PC-9 (cell line): ENCODE data around the gene CLDN4. TPM values are rescaled to one million over a fixed set of nuclear protein-coding genes. Genes with fewer than 3 reads are reported as not detected.

Experiments
- BruUV-seq: library from RNA; stranded (reverse); fragments of 400-500 nt; replicated peaks from 2 replicates; lab custom pipeline; 2021; lab: Mats Ljungman, UMichigan
- CTCF ChIA-PET: fragments of 300-600 bp; sonication (Branson Sonifier 250); formaldehyde crosslinking; loops from one replicate; lab custom pipeline; 2022; ENCODE audit warnings: antibody characterized with exemption; lab: Charles Lee
- POLR2A ChIA-PET: fragments of 300-600 bp; sonication (Branson Sonifier 250); formaldehyde crosslinking; loops from one replicate; lab custom pipeline; 2022; ENCODE audit warnings: antibody characterized with exemption; ENCODE audit not compliant: unreplicated experiment; lab: Charles Lee
- DNase-seq, 2 experiments: peaks; one replicate each; pipeline versions ENCODE4 v3.0.0 to v3.0.0-alpha.2; 2015 to 2022; ENCODE audit warnings: mixed read lengths in 1 of 2
- H2AFZ ChIP-seq: fragments of 200-600 bp; sonication (generic); 2 replicates; pipeline ENCODE4 v1.8.1; 2017; ENCODE audit warnings: antibody characterized with exemption
- H3F3A ChIP-seq: fragments of 200-600 bp; sonication (generic); 2 replicates; pipeline ENCODE4 v1.8.1; 2017; ENCODE audit warnings: antibody characterized with exemption, mild to moderate bottlenecking, low read depth; ENCODE audit not compliant: insufficient read depth
- H3K27ac ChIP-seq: fragments of 200-600 bp; sonication (generic); 2 replicates; pipeline ENCODE4 v1.6.1; 2016; ENCODE audit warnings: mixed run types
- H3K27me3 ChIP-seq: fragments of 200-600 bp; sonication (generic); 2 replicates; pipeline ENCODE4 v1.6.1; 2016; ENCODE audit warnings: low read depth, mixed run types; ENCODE audit not compliant: insufficient read depth
- H3K36me3 ChIP-seq: fragments of 200-600 bp; sonication (generic); 2 replicates; pipeline ENCODE4 v1.6.1; 2016; ENCODE audit warnings: low read depth, mixed run types
- H3K4me1 ChIP-seq: fragments of 200-600 bp; sonication (generic); replicated peaks from 2 replicates; pipeline ENCODE4 v1.6.1; 2016; ENCODE audit warnings: mixed run types; ENCODE audit not compliant: insufficient read depth
- H3K4me2 ChIP-seq: fragments of 200-600 bp; sonication (generic); 2 replicates; pipeline ENCODE4 v1.6.1; 2017; ENCODE audit warnings: mixed run types
- H3K4me3 ChIP-seq: fragments of 200-600 bp; sonication (generic); 2 replicates; pipeline ENCODE4 v1.6.1; 2016; ENCODE audit warnings: mixed run types
- H3K79me2 ChIP-seq: fragments of 200-600 bp; sonication (generic); 2 replicates; pipeline ENCODE4 v1.6.1; 2017; ENCODE audit warnings: low read depth, mixed run types
- H3K9me2 ChIP-seq: fragments of 200-600 bp; sonication (generic); 2 replicates; pipeline ENCODE4 v1.8.1; 2017; ENCODE audit warnings: mild to moderate bottlenecking; ENCODE audit not compliant: insufficient read depth
- H3K9me3 ChIP-seq: fragments of 200-600 bp; sonication (generic); 2 replicates; pipeline ENCODE4 v1.8.1; 2016; ENCODE audit warnings: low read depth; ENCODE audit not compliant: insufficient read depth
- H4K20me1 ChIP-seq: fragments of 200-600 bp; sonication (generic); 2 replicates; pipeline ENCODE4 v1.8.1; 2017; ENCODE audit not compliant: insufficient read depth
- CTCF ChIP-seq: fragments of 200-600 bp; sonication (generic); conservative IDR thresholded peaks from 2 replicates; pipeline ENCODE4 v1.6.1; 2017; ENCODE audit warnings: mixed run types, antibody characterized with exemption, mild to moderate bottlenecking, moderate library complexity
- EZH2 ChIP-seq: fragments of 200-600 bp; sonication (generic); IDR thresholded peaks from 2 replicates; pipeline ENCODE4 v1.8.0; 2017; ENCODE audit warnings: antibody characterized with exemption, low read depth
- intact Hi-C: fragments of 100-400 bp; cut with micrococcal nuclease; formaldehyde crosslinking; loops from one replicate; pipeline ENCODE4 v1.10.0; 2022; ENCODE audit not compliant: unreplicated experiment
- total RNA-seq: library from RNA; stranded (reverse); gene quantifications from 2 replicates; pipeline ENCODE4 v1.2.3, GENCODE V29; 2021

Gene CLDN4
- total RNA-seq, 1 experiment from 2014 or later = 498 TPM

DNA sequence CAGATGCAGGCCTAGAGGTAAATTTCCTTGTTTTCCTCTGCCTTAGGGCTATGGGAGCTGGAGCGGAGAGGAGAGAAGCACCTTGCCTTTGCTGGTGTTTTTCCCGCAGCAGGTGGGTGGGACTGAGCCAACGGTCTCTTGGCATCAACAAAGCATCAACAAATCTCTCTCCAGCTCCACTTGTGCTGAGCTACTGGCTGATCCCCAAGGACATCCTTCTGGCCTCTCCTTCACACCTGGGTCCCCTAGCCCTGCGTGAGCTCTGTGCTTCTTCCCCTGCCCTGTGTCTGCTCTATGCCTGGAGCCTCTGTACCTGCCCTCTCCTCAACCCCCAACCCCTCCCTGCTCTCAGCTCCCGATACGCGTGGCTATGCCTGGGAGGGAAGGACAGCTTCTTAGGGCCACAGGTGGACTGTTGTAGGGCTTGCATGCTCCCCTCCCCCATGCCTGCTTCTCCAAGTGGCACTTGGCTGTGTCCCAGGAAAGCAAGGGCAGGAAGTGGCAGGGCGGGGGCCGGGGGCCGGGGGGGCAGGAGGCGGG is 3.2 kb upstream of the CLDN4 start:
- intact Hi-C loops = loop anchor here (1.0 to 10.0 kb wide), 2 partner anchors 24 to 243 kb away; no protein-coding TSS in a partner anchor
- BruUV-seq = no TSS peak
- H3K4me3 ChIP-seq = peak overlapping the region; percentile 23; the same call in 1 of the 2 replicates

GRCh38 chr7:73828107-73828803 is 2.5 kb upstream of the CLDN4 start:
- Histone ChIP-seq H3K36me3 (peaks cover 10% of the 10 kb centered on the region), H2AFZ (no peak overlapping the region), H3K4me3 (peak overlapping the region; percentile 58; the same call in 1 of the 2 replicates), H3F3A (peaks cover 70% of the 10 kb centered on the region), H3K9me2 (no peaks in the 10 kb centered on the region), H3K4me2 (peak overlapping the region; percentile 94), H3K4me1 (peaks cover 69% of the 10 kb centered on the region), H3K27me3 (no peaks in the 10 kb centered on the region), H3K27ac (peak overlapping the region; percentile 99), H4K20me1 (peaks cover 9% of the 10 kb centered on the region), H3K9me3 (no peaks in the 10 kb centered on the region), H3K79me2 (peaks cover 40% of the 10 kb centered on the region)
- no TSS peak for BruUV-seq
- TF ChIP-seq EZH2 (no peak), CTCF (no peak)
- peak; percentile 92 to 99 for DNase-seq
- POLR2A ChIA-PET = interaction anchor here (0.6 to 1.5 kb wide), 10 partner anchors 22 to 94 kb away, joined by 4 to 32 read pairs (median 8); partner anchors contain the start of genes ABHD11 and CLDN3
- intact Hi-C loops = loop anchor here (10.0 kb wide), 1 partner anchor 243 kb away; no protein-coding TSS in a partner anchor
- CTCF ChIA-PET = no interaction called here

More for the DNA sequence above, 3.2 kb upstream of the CLDN4 start:
- peaks cover 10% of the 10 kb centered on the region for H3K36me3 ChIP-seq
- H3K27ac ChIP-seq = peak overlapping the region; percentile 99
- H3K27me3 ChIP-seq = no peaks in the 10 kb centered on the region
- DNase-seq = peak; percentile 96
- H3K4me2 ChIP-seq = peak overlapping the region; percentile 79
- H3K9me2 ChIP-seq = no peaks in the 10 kb centered on the region
- TF ChIP-seq CTCF = no peak
- no peak for TF ChIP-seq EZH2
- peaks cover 9% of the 10 kb centered on the region for H4K20me1 ChIP-seq
- H2AFZ ChIP-seq = no peak overlapping the region
- H3F3A ChIP-seq = peaks cover 69% of the 10 kb centered on the region
- ChIA-PET POLR2A (interaction anchor here (0.5 to 1.5 kb wide), 13 partner anchors 15 to 220 kb away, joined by 3 to 32 read pairs (median 6); partner anchors contain the start of genes ABHD11, CLDN3 and METTL27), CTCF (interaction anchor here (0.5 kb wide), 1 partner anchor 219 kb away, joined by 5 read pairs; no protein-coding TSS in a partner anchor)
- H3K4me1 ChIP-seq = peaks cover 75% of the 10 kb centered on the region
- H3K79me2 ChIP-seq = peaks cover 35% of the 10 kb centered on the region
- H3K9me3 ChIP-seq = no peaks in the 10 kb centered on the region

GRCh38 chr7:73828972-73829371 is 1.8 kb upstream of the CLDN4 start:
- Histone ChIP-seq H3K79me2 (peaks cover 45% of the 10 kb centered on the region), H3K9me3 (no peaks in the 10 kb centered on the region), H4K20me1 (peaks cover 9% of the 10 kb centered on the region), H2AFZ (no peak overlapping the region), H3K27me3 (no peaks in the 10 kb centered on the region), H3K27ac (peak overlapping the region; percentile 99), H3K36me3 (peaks cover 10% of the 10 kb centered on the region), H3K9me2 (no peaks in the 10 kb centered on the region), H3F3A (peaks cover 73% of the 10 kb centered on the region), H3K4me3 (peak overlapping the region; percentile 58; the same call in 1 of the 2 replicates), H3K4me2 (peak overlapping the region; percentile 94), H3K4me1 (peaks cover 68% of the 10 kb centered on the region)
- intact Hi-C loops = loop anchor here (1.0 to 10.0 kb wide), 2 partner anchors 20 to 244 kb away; no protein-coding TSS in a partner anchor
- ChIA-PET CTCF (interaction anchor here (0.7 to 1.2 kb wide), 5 partner anchors 13 to 90 kb away, joined by 3 to 5 read pairs (median 5); partner anchors contain the start of genes ABHD11 and METTL27), POLR2A (interaction anchor here (1.1 to 2.4 kb wide), 7 partner anchors 9 to 94 kb away, joined by 3 to 80 read pairs (median 8); partner anchors contain the start of genes ABHD11 and METTL27)
- DNase-seq = no peak
- TSS peak; percentile 5 for BruUV-seq
- no peak for TF ChIP-seq CTCF
